Heart left ventricle (tissue), 16 donors: ENCODE results near the gene NCK2. TPM values are rescaled to one million over a fixed set of nuclear protein-coding genes. Genes with fewer than 3 reads are reported as not detected.

ENCODE experiments used
- ATAC-seq, 4 donors: fragments of 200-7000 bp; cut with Tn5 transposase; one replicate each; pipeline ENCODE4 v1.9.1; 2020 to 2022; ENCODE audit warnings: moderate library complexity in 4 of 4, mild to moderate bottlenecking in 3 of 4, moderate number of reproducible peaks in 1 of 4
- DNase-seq, 5 donors: peaks; one replicate each; pipeline ENCODE4 v3.0.0-alpha.2; 2020
- H3K27ac ChIP-seq, 12 donors: fragments of 200-600 bp; sonication (generic) in 4 of 12; one replicate each; pipeline versions ENCODE4 v1.5.0 to v1.8.0; 2016 to 2022; ENCODE audit warnings: mild to moderate bottlenecking in 2 of 12
- H3K27me3 ChIP-seq, 9 donors: fragments of 200-600 bp; sonication (generic) in 2 of 9; one replicate each; pipeline versions ENCODE4 v1.5.1 to v1.8.0; 2016 to 2022; ENCODE audit warnings: mild to moderate bottlenecking in 3 of 9
- H3K36me3 ChIP-seq, 9 donors: fragments of 200-600 bp; sonication (generic) in 2 of 9; one replicate each; pipeline versions ENCODE4 v1.5.0 to v1.8.0; 2018 to 2022; ENCODE audit warnings: mild to moderate bottlenecking in 2 of 9
- H3K4me1 ChIP-seq, 12 donors: fragments of 200-600 bp; sonication (generic) in 4 of 12; one replicate each; pipeline versions ENCODE4 v1.5.0 to v1.8.0; 2016 to 2022; ENCODE audit warnings: mild to moderate bottlenecking in 3 of 12
- H3K4me3 ChIP-seq, 12 donors: fragments of 200-600 bp; sonication (generic) in 4 of 12; one replicate each; pipeline versions ENCODE4 v1.5.0 to v1.8.0; 2017 to 2022; ENCODE audit warnings: mild to moderate bottlenecking in 9 of 12, moderate library complexity in 4 of 12
- H3K9me3 ChIP-seq, 12 donors: fragments of 200-600 bp; sonication (generic) in 4 of 12; one replicate each; pipeline versions ENCODE4 v1.5.0 to v1.8.0; 2016 to 2022; ENCODE audit warnings: mild to moderate bottlenecking in 1 of 12
- POLR2A ChIP-seq, 2 donors: fragments of 450-650 bp; IDR thresholded peaks; one replicate each; pipeline ENCODE4 v1.6.1; 2017; ENCODE audit warnings: antibody characterized with exemption in 2 of 2, mild to moderate bottlenecking in 2 of 2, moderate library complexity in 2 of 2
- WGBS, 4 donors: extraction: QIAGEN DNeasy Blood & Tissue Kit in 2 of 4; methylation state at CpG; one replicate each; pipeline versions ENCODE4 v1.1.5 to v1.1.7; 2013 to 2018; 5-methylcytosine and 5-hydroxymethylcytosine counted together
- intact Hi-C, 10 donors: fragments of 100-400 bp; cut with DNase I; formaldehyde crosslinking; loops; one replicate each; pipeline versions ENCODE4 v1.11.1 to v1.14.2; 2022
- polyA plus RNA-seq, 2 donors: library from polyadenylated mRNA; stranded (reverse); fragments of 200-250 nt; gene quantifications; one replicate each; pipeline ENCODE4 v1.2.3, GENCODE V29; 2013
- total RNA-seq, 9 donors: library from RNA; depleted of rRNA in 2 of 9; stranded (reverse); fragments of >200 nt in 2 of 9; fragmentation: NEBNext Ultra II Directional in 3 of 9; extraction: Animal tissue kit (Norgen Biotek cat#: 25700) in 3 of 9; gene quantifications; one replicate each; pipeline versions ENCODE4 v1.1.0 to v1.2.4, GENCODE V29; 2016 to 2023
- TF ChIP-seq, protein P1 (sequence below), 12 donors: fragments of 200-600 bp; sonication (generic) in 4 of 12; IDR thresholded peaks; one replicate each; pipeline versions ENCODE4 v1.5.0 to v1.8.0; 2018 to 2022; ENCODE audit warnings: antibody characterized with exemption in 12 of 12, mild to moderate bottlenecking in 5 of 12
- donor health status: ischemic (EF 13 %, LVEDD 7.1; RV severe dilation, severe dysfunction).
- donor health status: healthy with polysubstance abuse.
- donor health status: DM: no; HTN: yes; CAD: no.
- donor health status: DM: no; HTN: no; CAD: no.
- donor health status: ischemic (EF 25% LVEDD 6.9; RV normal size, moderate dysfunction).
- donor health status: ischemic (EF 25% LVEDD 5.7; RV mildly dilated, moderate dysfunction).
- donor health status: healthy.
- donor health status: DM: yes; HTN: yes; CAD: no.
- donor health status: ischemic (EF 35%, LVEDD 5.7; RV mildly dilated, moderate dysfunction).
- donor health status: nonischemic (EF 11% LVEDD 7.7; RV severe dilation, severe dysfunction).
- donor health status: DM: yes; HTN: yes; CAD: no.
- donor health status: PGD.
- donor health status: ischemic (EF 29% LVEDD 5.4; RV normal size, mild dysfunction).
- donor health status: nonischemic (EF 23%, LVEDD 6.1; RV moderate dilation, normal function).

NCK2 gene
- total and polyA plus RNA-seq, 11 donors, result 22.6 to 54.2 (median 33.4) TPM

GRCh38 chr2:105926960-105927678 lies 182.4 kb downstream of the NCK2 start:
- peak in 1 of 4 donors; percentile 93 for ATAC-seq
- no peak for TF ChIP-seq POLR2A (IDR thresholded peaks at IDR 0.05)
- TF ChIP-seq, protein P1, sequence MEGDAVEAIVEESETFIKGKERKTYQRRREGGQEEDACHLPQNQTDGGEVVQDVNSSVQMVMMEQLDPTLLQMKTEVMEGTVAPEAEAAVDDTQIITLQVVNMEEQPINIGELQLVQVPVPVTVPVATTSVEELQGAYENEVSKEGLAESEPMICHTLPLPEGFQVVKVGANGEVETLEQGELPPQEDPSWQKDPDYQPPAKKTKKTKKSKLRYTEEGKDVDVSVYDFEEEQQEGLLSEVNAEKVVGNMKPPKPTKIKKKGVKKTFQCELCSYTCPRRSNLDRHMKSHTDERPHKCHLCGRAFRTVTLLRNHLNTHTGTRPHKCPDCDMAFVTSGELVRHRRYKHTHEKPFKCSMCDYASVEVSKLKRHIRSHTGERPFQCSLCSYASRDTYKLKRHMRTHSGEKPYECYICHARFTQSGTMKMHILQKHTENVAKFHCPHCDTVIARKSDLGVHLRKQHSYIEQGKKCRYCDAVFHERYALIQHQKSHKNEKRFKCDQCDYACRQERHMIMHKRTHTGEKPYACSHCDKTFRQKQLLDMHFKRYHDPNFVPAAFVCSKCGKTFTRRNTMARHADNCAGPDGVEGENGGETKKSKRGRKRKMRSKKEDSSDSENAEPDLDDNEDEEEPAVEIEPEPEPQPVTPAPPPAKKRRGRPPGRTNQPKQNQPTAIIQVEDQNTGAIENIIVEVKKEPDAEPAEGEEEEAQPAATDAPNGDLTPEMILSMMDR (IDR thresholded peaks at IDR 0.05), result no peak

GRCh38 chr2:105928086-105928485 lies 183.4 kb downstream of the NCK2 start:
- TF ChIP-seq, protein P1 (IDR thresholded peaks at IDR 0.05), result no peak
- TF ChIP-seq POLR2A (IDR thresholded peaks at IDR 0.05), result no peak
- DNase-seq (no peak), ATAC-seq (no peak)
- Histone ChIP-seq H3K4me3 (no peak overlapping the region), H3K27me3 (no peaks in the 10 kb centered on the region), H3K27ac (peak overlapping the region in 1 of 12 donors; percentile 33), H3K4me1 (peaks cover 0 to 29% (median 6%) of the 10 kb centered on the region in 12 donors), H3K36me3 (no peaks in the 10 kb centered on the region), H3K9me3 (no peaks in the 10 kb centered on the region)
- 89 to 92% (median 90%) methylated on average over 4 of the region's 4 CpGs for WGBS, 4 donors
- intact Hi-C loops, result loop anchor here in 4 of 10 donors (5.0 to 10.0 kb wide), 4 partner anchors 87 to 147 kb away; a partner anchor contains a TSS

More at GRCh38 chr2:105926960-105927678, 182.4 kb downstream of the NCK2 start:
- H3K4me1 ChIP-seq, result peaks cover 0 to 29% (median 6%) of the 10 kb centered on the region in 12 donors
- no peaks in the 10 kb centered on the region for H3K27me3 ChIP-seq
- H3K9me3 ChIP-seq, result peaks cover 0 to 3% (median 0%) of the 10 kb centered on the region in 12 donors
- intact Hi-C loops, result loop anchor here in 4 of 10 donors (5.0 to 10.0 kb wide), 4 partner anchors 88 to 148 kb away; a partner anchor contains a TSS
- no peak overlapping the region for H3K4me3 ChIP-seq
- DNase-seq, result peak in 2 of 5 donors; percentile 61 to 62
- H3K36me3 ChIP-seq, result no peaks in the 10 kb centered on the region
- WGBS, 4 donors, result 86 to 95% (median 88%) methylated on average over 3 of the region's 3 CpGs
- peak overlapping the region in 2 of 12 donors; percentile 7 to 33 for H3K27ac ChIP-seq

- peak in 2 of 4 donors; percentile 45 to 63 for ATAC-seq
- H3K36me3 ChIP-seq, result no peaks in the 10 kb centered on the region
- WGBS, 4 donors, result 50 to 70% (median 62%) methylated on average over 6 of the region's 6 CpGs
- no peak overlapping the region for H3K4me3 ChIP-seq
- H3K27ac ChIP-seq, result peak overlapping the region in 2 of 12 donors; percentile 34 to 60
- peaks cover 0 to 2% (median 0%) of the 10 kb centered on the region in 12 donors for H3K9me3 ChIP-seq
- no peaks in the 10 kb centered on the region for H3K27me3 ChIP-seq
- TF ChIP-seq, protein P1 (IDR thresholded peaks at IDR 0.05), result no peak
- peaks cover 0 to 29% (median 6%) of the 10 kb centered on the region in 12 donors for H3K4me1 ChIP-seq
- intact Hi-C loops, result loop anchor here in 4 of 10 donors (5.0 to 10.0 kb wide), 4 partner anchors 86 to 146 kb away; a partner anchor contains a TSS
- no peak for DNase-seq
Measured at GRCh38 chr2:105928563-105928962, 183.9 kb downstream of the NCK2 start.

DNA sequence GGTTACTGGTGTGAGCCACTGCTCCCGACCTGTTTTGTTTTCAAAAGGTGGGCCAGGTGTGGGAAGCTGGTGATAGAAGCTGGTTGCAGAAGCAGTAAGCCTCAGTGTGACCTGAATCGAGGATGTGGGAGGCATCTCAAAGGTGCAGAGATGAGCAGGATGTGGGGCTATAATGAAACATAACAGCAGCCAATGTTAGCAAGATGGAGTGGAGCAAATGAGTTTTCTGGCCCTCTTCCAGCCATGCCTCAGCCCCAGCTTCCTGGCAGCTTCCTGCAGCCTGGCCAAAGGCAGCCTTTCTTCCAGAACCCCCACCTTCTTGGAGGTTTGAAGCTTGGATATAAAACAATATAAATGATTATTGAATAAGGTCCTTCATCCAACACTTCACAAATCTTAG lies 184.8 kb downstream of the NCK2 start:
- Histone ChIP-seq H3K27me3 (no peaks in the 10 kb centered on the region), H3K4me1 (peaks cover 0 to 36% (median 8%) of the 10 kb centered on the region in 12 donors), H3K4me3 (no peak overlapping the region), H3K36me3 (no peaks in the 10 kb centered on the region), H3K9me3 (peaks cover 0 to 7% (median 0%) of the 10 kb centered on the region in 12 donors), H3K27ac (no peak overlapping the region)
- no peak for ATAC-seq
- DNase-seq, result no peak
- intact Hi-C loops, result loop anchor here in 4 of 10 donors (5.0 to 10.0 kb wide), 4 partner anchors 85 to 145 kb away; a partner anchor contains a TSS
- no peak for TF ChIP-seq POLR2A (IDR thresholded peaks at IDR 0.05)
- TF ChIP-seq, protein P1 (IDR thresholded peaks at IDR 0.05), result no peak
- 52 to 65% (median 57%) methylated on average over 2 of the region's 2 CpGs for WGBS, 4 donors
